NOMO-1 treated with dmso at 0.1 percent for 144 hours (cell line): ENCODE data around the gene AARS1.
A peak's percentile ranks its signal among the peaks of the same experiment; 100 is the strongest.
"Not testable (repeated sequence)": the region's sequence is repeated elsewhere in the genome, so short reads cannot be mapped to it uniquely, and the experiment has no call there.

Source experiments
- DNase-seq: peaks from one replicate; lab custom pipeline; 2025; ENCODE audit not compliant: unreplicated experiment; lab: John Stamatoyannopoulos, UW

Gene AARS1

DNA sequence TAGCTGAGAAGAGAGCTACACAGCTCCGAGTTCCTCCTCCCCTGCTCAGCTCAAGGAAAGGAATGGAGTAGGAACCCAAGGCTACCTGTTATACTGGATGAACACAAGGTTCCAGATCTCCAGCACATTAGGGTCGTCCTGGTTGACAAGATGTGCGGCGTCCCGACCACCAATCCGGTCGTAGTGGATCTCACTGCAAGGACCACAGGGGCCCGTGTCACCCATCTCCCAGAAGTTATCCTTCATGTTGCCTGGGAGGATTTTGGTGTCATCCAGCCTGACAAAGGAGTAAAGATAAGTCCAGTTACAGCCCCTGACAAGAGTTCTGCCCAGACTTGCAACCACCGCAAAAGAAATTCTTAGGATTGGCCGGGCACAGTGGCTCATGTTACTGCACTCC, 17.6 kb downstream of the AARS1 start:
- no peak for DNase-seq

DNA sequence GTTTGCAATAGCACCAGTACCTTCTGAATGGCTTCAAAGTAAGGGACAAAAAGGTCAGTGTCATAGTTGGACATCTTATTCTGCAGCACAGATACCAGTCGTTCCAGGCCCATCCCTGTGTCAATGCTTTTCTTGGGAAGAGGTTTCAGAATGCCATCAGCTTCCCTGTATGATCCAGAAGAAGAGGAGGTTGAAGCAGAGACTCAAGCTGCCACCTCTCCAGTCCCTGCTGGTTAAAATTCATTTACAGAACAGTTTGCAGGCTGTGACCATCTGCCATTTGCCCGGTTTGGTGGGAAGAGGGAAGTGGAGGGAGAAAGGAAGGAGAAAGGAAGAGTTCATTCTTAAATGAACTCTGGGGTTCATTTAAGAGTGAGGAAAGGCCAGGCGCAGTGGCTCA, 19.1 kb downstream of the AARS1 start:
- no peak for DNase-seq

DNA sequence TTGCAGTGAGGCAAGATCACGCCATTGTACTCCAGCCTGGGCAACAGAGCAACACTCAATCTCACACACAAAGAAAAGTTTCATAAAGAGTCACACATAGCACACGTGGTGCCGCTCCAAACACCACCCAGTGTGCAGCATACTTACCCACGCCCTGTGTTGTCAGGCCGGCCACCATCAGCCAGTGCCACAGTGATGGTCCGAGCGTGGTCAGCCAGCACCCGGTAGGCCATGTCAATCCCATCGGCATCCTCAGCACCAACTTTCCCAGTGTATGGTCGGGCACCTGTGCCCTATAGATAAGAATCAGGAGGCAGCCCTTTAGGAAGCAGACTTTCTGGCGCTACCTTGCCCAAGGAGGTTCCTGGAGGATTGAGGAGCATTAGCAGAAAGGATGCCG, 19.8 kb downstream of the AARS1 start:
- no peak for DNase-seq

DNA sequence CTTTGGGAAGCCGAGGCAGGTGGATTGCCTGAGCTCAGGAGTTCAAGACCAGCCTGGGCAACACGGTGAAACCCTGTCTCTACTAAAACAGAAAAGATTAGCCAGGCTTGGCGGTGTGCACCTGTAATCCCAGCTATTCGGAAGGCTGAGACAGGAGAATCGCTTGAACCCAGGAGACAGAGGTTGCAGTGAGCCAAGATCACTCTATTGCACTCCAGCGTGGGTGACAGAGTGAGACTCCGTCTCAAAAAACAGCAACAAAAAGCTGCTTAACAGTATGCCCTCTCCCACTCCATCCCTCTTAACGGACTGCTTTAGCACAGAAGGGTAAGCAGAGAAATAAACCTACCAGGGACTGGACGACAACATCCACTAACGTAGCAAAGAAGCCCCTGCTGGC, 21.4 kb downstream of the AARS1 start:
- not testable (repeated sequence) for DNase-seq

DNA sequence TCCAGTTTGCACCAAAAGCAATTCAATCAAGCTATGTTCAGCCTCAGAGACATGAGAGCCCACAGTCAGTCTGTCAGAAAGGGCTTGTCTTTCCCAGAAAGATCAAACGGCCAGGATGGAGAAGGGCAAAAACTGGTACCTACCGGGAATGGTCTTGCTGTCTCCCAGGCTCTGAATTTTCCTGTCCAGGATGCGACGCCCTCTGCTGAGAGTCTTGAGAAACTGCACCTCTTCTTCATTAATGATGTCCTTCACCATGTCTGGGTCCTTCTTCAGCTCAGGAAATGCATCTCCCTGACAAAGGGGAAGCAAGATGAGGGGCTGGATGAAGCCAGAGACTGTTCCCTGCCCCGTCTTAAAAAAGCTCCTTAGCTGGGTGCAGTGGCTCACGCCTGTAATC, 21.8 kb downstream of the AARS1 start:
- DNase-seq: no peak

DNA sequence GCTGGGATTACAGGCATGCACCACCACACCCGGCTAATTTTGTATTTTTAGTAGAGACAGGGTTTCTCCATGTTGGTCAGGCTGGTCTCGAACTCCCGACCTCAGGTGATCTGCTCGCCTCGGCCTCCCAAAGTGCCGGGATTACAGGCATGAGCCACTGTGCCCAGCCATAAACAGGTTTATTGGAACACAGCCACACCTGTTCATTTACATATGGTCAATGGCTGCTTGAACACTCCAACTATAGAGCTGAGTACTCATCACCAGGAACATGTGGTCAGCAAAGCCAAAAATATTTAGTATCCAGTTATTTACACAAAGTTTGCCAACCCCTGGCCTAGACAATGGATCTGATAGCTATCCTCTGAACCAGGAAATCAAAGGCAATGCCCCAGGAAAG, 29.4 kb downstream of the AARS1 start:
- DNase-seq: not testable (repeated sequence)

DNA sequence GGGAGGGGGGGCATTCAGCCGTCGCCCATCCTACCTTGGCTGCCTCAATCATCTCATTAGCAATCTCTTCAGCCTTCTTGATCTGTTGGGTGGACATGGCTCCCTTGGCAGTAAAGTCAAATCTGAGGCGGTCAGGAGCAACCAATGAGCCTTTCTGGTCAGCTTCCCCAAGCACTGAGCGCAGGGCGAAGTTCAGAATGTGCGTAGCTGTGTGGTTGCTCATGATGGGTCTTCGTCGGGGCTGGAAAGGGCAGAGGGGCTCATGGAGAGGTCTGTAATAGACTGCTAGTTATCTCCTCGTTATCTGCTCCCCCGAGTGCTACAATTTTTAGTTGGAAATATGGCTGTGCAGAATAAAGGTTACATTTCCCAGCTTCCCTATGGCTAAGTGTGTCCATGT, 30.4 kb downstream of the AARS1 start:
- no peak for DNase-seq

DNA sequence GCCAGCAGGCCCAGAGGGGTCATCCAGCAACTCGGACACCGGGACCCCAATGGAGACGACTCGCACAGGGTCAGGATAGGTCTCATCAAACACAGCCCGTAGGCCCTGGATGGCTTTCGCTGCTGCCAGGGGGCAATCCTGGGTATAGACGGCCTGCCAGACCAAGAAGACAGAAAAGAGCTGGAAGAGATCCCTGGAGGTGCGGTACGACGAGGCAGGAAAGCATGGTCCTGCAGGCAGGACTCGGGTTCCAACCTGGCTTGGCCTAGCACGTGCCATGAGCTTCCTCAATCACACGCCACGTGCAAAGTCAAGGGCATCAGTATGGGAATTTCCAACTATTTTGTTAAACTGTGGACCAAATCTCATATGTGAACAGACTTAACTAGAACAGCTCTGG, 31.2 kb downstream of the AARS1 start:
- no peak for DNase-seq

DNA sequence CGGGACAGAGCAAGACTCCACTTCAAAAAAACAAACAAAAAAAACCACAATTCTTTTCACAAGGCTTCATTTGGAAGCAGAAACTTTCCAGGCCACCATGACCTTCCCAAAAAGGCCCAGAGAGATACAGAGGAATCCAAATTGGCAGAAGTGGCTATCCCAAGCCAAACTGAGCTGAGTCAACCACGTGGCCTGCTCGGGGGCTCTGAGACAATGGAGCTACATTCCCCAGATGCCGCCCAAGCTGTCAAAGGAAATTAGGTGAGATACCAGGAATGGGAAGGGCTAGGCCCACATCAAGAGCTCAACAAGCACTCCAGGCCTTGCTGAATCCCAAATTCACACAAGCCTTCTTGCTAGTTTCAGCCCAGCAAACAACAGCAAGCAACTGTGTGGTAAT, 31.9 kb downstream of the AARS1 start:
- DNase-seq: no peak

DNA sequence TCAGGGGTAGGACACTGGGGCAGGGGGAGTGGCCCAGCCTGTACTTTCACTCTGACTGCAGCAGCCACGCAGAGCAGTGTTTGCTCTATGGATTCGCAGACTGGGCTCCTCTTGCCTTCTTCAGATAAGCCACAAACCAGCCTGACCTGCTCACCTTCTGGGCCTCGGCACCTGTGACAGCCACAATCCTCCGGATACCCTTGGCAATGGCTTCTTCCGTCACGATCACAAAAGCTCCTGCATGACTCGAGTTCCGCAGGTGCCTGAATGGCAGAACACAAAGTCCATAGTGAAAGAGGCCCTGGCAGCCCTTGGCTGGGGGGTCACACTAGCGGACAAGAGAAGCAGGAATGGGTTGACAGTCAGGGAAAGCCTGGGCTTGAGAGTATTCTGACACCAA, 33.7 kb downstream of the AARS1 start:
- DNase-seq: no peak

DNA sequence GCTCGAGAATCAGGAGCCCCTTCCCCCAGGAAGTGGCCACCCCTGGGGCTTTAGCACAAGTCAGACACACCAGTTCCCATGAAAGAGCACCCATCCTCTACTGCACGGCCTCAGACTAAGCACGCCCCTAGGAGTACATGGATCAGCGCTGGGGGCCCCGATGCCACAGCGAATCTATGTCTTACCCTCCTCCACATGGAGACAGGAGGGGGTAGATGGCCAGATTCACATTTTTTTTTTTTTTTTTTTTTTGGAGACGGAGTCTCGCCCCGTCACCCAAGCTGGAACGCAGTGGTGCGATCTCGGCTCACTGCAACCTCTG, 34.4 kb downstream of the AARS1 start:
- DNase-seq: no peak

DNA sequence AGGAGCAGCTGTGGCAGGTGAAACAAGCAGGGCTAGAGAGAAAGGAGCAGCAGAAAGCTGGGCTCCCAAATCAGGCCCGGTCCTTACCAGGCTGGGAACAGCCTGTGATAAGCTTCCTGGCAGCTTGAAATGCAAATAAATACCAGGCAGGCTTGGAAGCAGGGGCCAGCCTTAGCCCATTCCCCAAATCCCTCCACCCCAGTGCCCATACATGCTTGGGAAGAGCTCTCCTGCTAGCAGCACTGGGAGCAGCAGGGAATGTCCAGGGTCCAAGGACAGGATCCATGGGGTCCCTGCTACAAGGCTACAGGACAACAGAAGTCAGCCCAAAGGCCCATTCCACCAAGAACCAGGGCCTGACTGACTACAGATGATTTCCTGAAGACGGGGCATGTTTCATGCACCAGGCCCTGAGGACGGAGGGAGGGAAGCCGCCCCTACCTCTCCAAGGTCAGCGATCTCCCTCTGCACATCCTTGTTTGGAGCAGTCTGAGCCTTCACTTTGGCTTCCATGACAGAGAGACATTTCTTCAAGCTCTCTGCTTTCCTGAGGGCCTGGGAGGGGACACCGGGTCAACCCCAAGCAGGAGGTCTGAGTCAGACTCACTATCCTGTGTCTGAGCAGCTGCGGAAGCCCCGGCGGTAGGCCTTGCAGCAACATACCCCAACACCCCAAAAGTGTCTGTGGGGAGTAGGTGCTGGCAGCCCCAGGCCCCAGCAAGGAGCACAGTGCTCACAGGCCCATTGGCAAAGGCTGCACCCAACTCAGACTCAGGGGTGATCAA, 34.9 kb downstream of the AARS1 start:
- DNase-seq: no peak

DNA sequence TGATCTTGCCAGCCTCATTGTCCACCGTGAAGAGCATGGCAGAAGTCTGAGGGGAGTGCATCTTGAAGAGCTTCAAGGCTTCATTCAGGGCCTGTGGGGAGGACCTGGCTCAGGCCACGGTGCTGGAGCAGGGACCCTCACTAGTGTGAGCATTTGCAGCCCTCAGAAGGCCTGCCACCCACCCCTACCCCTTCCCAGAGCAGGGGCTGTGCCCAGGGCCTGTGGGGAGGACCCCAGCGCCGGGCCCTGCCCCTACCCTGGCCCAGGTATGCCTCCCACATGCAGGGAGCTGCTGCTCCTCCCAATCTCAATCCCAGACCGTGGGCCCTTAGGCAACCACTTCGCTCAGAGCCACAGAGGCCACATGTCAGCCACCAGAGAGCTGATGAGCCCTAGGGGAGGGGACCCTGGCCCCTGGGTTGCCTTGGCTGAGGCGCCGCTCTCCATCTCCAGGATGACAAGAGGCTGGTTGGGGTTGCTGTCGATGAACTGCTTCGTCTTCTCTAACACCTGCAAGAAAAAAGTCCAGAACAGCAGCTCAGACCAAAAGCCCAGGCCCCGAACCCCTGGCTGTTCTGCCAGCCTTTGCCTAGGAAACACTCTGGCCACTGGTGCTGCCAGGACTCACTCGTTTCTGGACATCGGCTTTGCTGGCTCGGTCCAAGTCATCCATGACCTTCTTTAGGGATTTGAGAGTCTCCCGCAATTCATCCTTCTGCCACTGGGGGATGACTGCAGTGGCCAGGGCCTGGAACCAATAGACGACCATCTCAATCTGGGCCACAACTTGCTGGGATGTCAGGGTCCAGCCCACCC, 35.8 kb downstream of the AARS1 start:
- no peak for DNase-seq

DNA sequence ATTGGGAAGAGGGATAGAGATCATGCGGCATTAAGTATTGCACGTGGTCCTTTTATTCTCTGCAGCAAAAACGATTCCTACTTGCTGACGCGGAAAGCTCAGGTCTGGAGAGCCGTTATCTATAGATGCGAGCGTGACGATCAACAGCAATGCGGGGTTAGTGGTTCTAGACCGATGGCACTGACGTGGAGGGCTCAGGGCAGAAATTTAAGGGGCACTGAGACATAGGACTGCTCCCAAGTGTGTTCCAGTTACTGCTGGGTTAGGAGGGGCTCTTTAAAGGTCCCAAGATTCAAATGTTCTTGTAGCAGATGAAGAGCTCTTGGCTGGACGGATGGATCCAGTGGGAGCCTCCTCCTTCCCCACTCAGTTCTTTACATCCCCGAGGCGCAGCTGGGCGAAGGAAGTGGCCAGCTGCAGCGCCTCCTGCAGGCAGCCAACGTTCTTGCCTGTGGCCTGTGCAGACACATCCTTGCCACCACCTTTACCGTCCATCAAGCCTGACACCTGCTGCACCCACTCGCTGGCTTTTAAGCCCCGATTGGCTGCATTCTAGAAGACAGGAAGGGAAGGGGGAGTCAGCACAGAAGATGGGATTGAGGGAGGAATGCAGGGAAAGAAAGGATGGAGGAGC, 36.8 kb downstream of the AARS1 start:
- no peak for DNase-seq

DNA sequence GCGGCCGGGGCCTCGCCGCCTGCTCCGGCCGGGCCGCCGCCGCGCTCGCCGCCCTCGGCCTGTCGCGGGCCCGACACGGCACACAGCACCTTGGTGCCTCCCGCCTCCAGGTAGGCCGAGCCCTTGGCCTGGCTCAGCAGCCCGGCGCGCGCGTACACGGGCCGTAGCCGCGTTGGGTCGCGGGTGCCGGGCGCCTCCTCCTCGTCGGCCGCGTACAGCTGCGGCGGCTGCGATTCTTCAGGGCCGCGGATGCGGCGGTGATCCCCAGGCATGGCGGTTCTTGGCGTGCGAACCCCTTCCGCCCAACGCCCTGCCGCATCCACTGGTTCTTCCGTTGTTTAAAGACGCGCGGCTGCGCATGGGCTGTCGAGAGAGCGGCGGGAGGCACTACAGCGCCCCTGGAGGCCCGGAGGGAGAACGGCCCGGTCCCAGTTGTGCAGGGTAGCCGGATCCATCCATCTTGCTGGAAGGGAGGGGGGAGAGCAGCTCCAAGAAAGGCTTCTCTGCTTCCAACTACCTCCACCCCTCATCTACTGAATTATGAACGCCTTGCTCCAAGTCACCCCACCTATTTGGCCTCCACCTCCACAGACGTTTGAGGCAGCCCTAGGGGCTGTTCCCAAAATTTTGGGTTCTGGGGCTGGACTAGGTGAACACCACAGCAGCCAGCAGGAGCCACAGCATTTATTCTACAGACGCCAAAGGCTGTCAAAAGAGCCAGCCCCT, 37.5 kb downstream of the AARS1 start, which contains the start of gene EXOSC6:
Gene EXOSC6 (minus strand): TSS at position 312 of the 726 bp plus-strand sequence. CDS start 40 bp downstream, at position 272.
- DNase-seq: peak; percentile 94

DNA sequence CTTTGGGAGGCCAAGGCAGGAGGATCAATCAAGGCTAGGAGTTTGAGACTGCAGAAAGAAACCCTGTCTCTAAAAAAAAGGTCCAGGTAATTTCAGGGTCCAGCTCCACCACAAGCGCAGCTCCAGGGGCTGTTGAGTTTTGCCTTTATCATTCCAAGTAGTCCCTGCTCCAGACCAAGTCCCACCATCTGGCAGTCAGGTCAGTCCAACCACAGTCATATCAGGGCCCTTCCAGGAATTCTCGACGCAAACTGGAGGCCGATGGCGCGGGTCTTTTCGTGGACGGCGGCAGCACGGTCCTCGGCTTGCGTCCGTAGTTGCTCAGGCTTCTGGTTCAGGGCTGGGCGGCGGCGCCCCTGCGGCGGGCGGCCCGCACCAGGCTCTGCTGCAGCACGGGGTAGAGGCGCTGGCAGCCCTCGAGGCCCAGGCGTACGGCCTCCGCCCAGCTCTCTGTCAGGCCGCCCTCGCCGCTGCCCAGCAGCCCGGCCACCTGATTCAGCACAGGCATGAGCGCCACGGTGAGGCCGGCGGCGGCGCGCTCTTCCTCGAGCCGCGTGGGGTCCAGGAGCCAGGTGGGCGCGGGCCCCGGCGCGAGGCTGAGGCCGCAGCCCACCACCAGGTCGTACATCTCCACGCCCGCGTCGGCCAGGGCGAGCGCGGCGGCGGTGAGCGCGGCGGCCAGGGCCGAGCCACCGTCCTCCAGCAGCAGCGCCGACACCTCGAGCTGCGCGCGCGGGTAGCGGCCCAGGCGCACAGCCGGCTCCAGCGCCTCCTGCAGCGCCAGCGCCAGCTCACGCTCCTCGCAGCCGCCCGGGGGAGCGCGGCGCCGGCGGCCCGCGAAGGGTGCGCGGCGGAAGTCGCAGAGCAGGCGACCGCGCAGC, 38.3 kb downstream of the AARS1 start:
- no peak for DNase-seq

DNA sequence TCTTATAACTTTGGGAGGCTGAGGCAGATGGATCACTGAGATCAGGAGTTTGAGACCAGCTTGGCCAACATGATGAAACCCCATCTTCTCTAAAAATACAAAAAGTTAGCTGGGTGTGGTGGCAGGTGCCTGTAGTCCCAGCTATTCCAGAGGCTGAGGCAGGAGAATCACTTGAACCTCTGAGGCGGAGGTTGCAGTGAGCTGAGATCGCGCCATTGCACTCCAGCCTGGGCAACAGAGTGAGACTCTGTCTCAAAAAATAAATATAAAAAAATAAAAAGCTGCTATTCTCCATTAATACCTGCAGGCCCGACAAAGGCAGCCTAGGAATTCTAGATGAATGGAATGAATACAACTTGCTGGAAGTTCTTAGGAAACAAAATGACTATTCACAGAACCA, 39.6 kb downstream of the AARS1 start:
- not testable (repeated sequence) for DNase-seq

DNA sequence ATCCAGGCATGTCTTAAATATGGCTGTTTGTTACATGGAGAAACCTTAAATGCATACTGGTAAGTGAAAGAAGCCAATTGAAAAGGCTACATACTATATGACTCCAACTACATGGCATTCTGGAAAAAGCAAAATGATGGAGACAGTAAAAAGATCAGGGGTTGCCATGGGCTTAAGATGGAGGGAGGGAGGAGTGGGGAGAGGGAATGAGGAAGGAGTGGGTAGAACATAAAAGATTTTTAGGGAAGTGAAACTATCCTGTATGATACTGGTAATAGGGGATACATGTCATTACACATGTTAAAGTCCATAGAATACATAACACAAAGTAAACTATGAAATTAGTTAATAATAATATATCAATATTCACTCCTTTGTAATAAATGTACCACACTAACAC, 50.5 kb downstream of the AARS1 start:
- DNase-seq: peak; percentile 27

DNA sequence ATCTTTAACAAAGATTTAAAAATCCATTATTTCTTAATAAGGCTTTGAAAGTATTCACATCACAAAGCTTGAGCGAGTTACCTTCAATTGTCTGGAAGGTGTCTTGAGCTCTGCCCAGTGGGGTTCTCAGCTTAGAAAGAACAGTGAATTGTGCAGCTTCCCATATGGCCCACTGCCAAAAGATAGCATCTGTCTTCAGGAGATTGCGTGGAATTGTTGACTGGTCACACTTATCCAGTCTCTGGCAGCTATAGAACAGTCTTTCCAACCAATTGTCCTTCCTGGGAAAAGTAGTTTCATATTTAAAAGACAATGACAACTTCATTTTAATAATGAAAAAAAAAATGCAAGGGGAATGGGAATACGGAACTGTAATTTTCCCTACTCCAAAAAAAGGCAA, 57.5 kb downstream of the AARS1 start:
- not testable (repeated sequence) for DNase-seq

DNA sequence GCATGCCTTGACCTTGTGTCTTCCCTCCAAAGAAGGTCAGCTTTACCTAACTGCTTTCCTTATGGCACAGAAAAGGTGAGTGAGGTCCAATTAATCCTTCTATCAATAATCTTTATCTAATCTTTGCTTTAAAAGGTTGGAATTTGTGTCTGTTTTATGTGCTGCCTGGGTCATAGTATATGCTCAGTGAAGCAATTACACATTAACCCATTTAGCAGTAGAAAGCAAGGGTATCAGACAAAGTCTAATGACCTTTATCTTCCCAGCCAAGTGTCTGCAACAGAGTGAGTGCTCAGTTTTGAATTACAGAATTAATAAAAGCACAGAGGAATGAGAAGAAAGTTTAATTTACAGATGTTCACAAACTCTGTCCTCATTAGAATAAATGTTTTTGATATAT, 63.3 kb downstream of the AARS1 start:
- DNase-seq: not testable (repeated sequence)
